CD4-positive, alpha-beta T cell (primary cell): ENCODE results near the gene EFCAB8. TPM values are rescaled to one million over a fixed set of nuclear protein-coding genes. Genes with fewer than 3 reads are reported as not detected.

ENCODE experiments used
- ATAC-seq: fragments of 200-7000 bp; cut with Tn5 transposase; one replicate; pipeline ENCODE4 v1.10.0; 2022; ENCODE audit warnings: mild to moderate bottlenecking; ENCODE audit not compliant: poor library complexity
- CTCF ChIA-PET: fragments of 350-600 bp; sonication (Branson Sonifier 250); formaldehyde crosslinking; loops from one replicate; lab custom pipeline; 2021; ENCODE audit warnings: antibody characterized with exemption, inconsistent platforms; lab: Charles Lee
- POLR2A ChIA-PET: fragments of 350-600 bp; sonication (Branson Sonifier 250); formaldehyde crosslinking; loops from one replicate; lab custom pipeline; 2021; ENCODE audit warnings: antibody characterized with exemption, inconsistent platforms; lab: Charles Lee
- DNase-seq, 14 experiments: peaks; one replicate each; pipeline ENCODE4 v3.0.0-alpha.2; 2013 to 2020; ENCODE audit warnings: mixed read lengths in 2 of 14
- H3K27ac ChIP-seq, 2 donors: one replicate each; pipeline versions ENCODE4 v1.5.1 to v1.7.0; 2013; ENCODE audit warnings: low read length in 2 of 2, low read depth in 1 of 2, mild to moderate bottlenecking in 1 of 2
- H3K27me3 ChIP-seq, 2 experiments: 1 replicate in 1 of 2; 2 replicates in 1 of 2; pipeline versions ENCODE4 v1.6.1 to v1.7.0; 2013; ENCODE audit warnings: low read length in 2 of 2, control low read depth in 1 of 2, mild to moderate bottlenecking in 1 of 2, moderate library complexity in 1 of 2; ENCODE audit not compliant: insufficient read depth in 2 of 2, control insufficient read depth in 1 of 2
- H3K36me3 ChIP-seq: one replicate; pipeline ENCODE4 v1.6.1; 2013; ENCODE audit warnings: low read length, control low read depth; ENCODE audit not compliant: insufficient read depth
- H3K4me1 ChIP-seq: one replicate; pipeline ENCODE4 v1.6.1; 2013; ENCODE audit warnings: low read length, control low read depth; ENCODE audit not compliant: insufficient read depth
- H3K4me3 ChIP-seq: one replicate; pipeline ENCODE4 v1.5.1; 2013; ENCODE audit warnings: mild to moderate bottlenecking, low read length, moderate library complexity
- H3K9me3 ChIP-seq, 2 experiments: 1 replicate in 1 of 2; 2 replicates in 1 of 2; pipeline versions ENCODE4 v1.6.1 to v1.7.0; 2013; ENCODE audit warnings: low read length in 2 of 2, mild to moderate bottlenecking in 2 of 2, control low read depth in 1 of 2, moderate library complexity in 1 of 2; ENCODE audit not compliant: control insufficient read depth in 1 of 2, insufficient read depth in 1 of 2
- H3K27ac Mint-ChIP-seq: one replicate; pipeline ENCODE4 v1.8.0; 2020; ENCODE audit warnings: mixed read lengths
- H3K27me3 Mint-ChIP-seq: one replicate; pipeline ENCODE4 v1.8.0; 2021; ENCODE audit warnings: mixed read lengths
- H3K36me3 Mint-ChIP-seq: one replicate; pipeline ENCODE4 v1.8.0; 2021; ENCODE audit warnings: low read depth, mixed read lengths
- H3K4me1 Mint-ChIP-seq: one replicate; pipeline ENCODE4 v1.8.0; 2021; ENCODE audit warnings: low read depth, mixed read lengths
- H3K4me3 Mint-ChIP-seq: one replicate; pipeline ENCODE4 v1.8.0; 2020; ENCODE audit warnings: mild to moderate bottlenecking, mixed read lengths
- H3K9me3 Mint-ChIP-seq: one replicate; pipeline ENCODE4 v1.8.0; 2020; ENCODE audit warnings: mixed read lengths
- CTCF ChIP-seq: fragments of 200-600 bp; IDR thresholded peaks from one replicate; pipeline ENCODE4 v1.8.0; 2022; ENCODE audit warnings: antibody characterized with exemption, mild to moderate bottlenecking
- intact Hi-C, 2 experiments: fragments of 100-400 bp; cut with DNase I in 1 of 2; cut with micrococcal nuclease in 1 of 2; formaldehyde crosslinking; loops; one replicate each; pipeline versions ENCODE4 v1.15.1 to v1.9.0; 2023 to 2025; cut with DNase I, micrococcal nuclease
- total RNA-seq, 174 experiments: library from RNA in 2 of 174; stranded (reverse) in 2 of 174; gene quantifications; one replicate each; pipeline ENCODE4 v1.2.3 and lab custom pipeline; 2021 to 2026

The EFCAB8 gene
- total RNA-seq, 2 experiments from 2014 or later = 0.81 to 2.5 TPM

DNA sequence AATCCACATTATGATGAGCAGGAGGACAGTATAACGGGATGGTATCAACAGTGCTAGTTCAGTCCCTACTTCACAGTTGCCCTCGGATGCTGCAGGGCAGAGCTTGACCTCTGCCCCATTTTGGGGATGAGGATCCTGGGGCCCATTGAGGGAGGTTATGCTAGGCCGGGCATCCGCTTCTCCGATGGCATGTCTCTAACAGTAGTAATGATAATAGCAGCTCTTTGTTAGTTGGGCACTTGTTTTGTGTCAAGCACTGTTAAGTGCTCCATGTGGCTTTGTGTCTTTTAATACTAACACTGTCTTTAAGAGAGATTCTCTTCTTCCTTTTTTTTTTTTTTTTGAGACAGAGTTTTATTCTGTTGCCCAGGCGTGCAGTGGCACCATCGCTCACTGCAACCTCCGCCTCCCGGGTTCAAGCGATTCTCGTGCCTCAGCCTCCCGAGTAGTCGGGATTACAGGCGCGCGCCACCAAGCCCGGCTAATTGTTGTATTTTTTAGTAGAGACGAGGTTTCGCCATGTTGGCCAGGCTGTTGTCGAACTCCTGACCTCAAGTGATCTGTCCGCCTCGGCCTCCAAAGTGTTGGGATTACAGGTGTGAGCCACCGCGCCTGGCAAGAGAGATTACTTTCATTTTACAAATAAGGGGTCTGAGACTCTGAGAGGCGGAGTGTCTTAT, 37.9 kb upstream of the EFCAB8 start:
- H3K36me3 Mint-ChIP-seq = peaks cover 25% of the 10 kb centered on the region
- ATAC-seq (no peak), DNase-seq (peak in 2 of 14 experiments; percentile 22 to 32)
- H3K4me3 Mint-ChIP-seq = peak overlapping the region; percentile 99
- H3K4me1 ChIP-seq = peaks cover 50% of the 10 kb centered on the region
- peak overlapping the region; percentile 98 for H3K27ac Mint-ChIP-seq
- intact Hi-C loops = loop anchor here in 1 of 2 experiments (5.0 to 10.0 kb wide), 2 partner anchors 464 to 616 kb away; partner anchors contain the start of genes ASXL1, PLAGL2 and POFUT1
- H3K9me3 ChIP-seq = no peaks in the 10 kb centered on the region
- H3K9me3 Mint-ChIP-seq = no peaks in the 10 kb centered on the region
- peaks cover 48% of the 10 kb centered on the region for H3K4me1 Mint-ChIP-seq
- peak overlapping the region; percentile 77 to 91 for H3K27ac ChIP-seq
- ChIA-PET CTCF (interaction anchor here (0.8 to 0.9 kb wide), 2 partner anchors 31 to 1097 kb away, joined by 3 to 8 read pairs; no protein-coding TSS in a partner anchor), POLR2A (interaction anchor here (0.9 to 1.8 kb wide), 11 partner anchors 9 to 151 kb away, joined by 3 to 9 read pairs (median 4); no protein-coding TSS in a partner anchor)
- H3K27me3 Mint-ChIP-seq = no peaks in the 10 kb centered on the region
- no peak for TF ChIP-seq CTCF
- no peaks in the 10 kb centered on the region for H3K27me3 ChIP-seq
- peaks cover 5% of the 10 kb centered on the region for H3K36me3 ChIP-seq
- peak overlapping the region; percentile 75 for H3K4me3 ChIP-seq

GRCh38 chr20:32822225-32822624, 36.5 kb upstream of the EFCAB8 start:
- no peak for ATAC-seq
- no peaks in the 10 kb centered on the region for H3K27me3 Mint-ChIP-seq
- no peaks in the 10 kb centered on the region for H3K9me3 ChIP-seq
- H3K4me1 ChIP-seq = peaks cover 50% of the 10 kb centered on the region
- CTCF ChIA-PET = interaction anchor here (0.8 kb wide), 1 partner anchor 451 kb away, joined by 3 read pairs; no protein-coding TSS in a partner anchor
- H3K4me3 Mint-ChIP-seq = peak overlapping the region; percentile 99
- H3K27ac Mint-ChIP-seq = peak overlapping the region; percentile 98
- intact Hi-C loops = loop anchor here in 1 of 2 experiments (5.0 to 10.0 kb wide), 2 partner anchors 465 to 617 kb away; partner anchors contain the start of genes ASXL1, PLAGL2 and POFUT1
- POLR2A ChIA-PET = no interaction called here
- H3K9me3 Mint-ChIP-seq = no peaks in the 10 kb centered on the region
- H3K27ac ChIP-seq = peak overlapping the region in 1 of 2 donors; percentile 11
- peaks cover 52% of the 10 kb centered on the region for H3K4me1 Mint-ChIP-seq
- no peak overlapping the region for H3K4me3 ChIP-seq
- peaks cover 16% of the 10 kb centered on the region for H3K36me3 ChIP-seq
- H3K27me3 ChIP-seq = no peaks in the 10 kb centered on the region
- no peak for DNase-seq
- TF ChIP-seq CTCF = no peak
- H3K36me3 Mint-ChIP-seq = peaks cover 36% of the 10 kb centered on the region

- Histone ChIP-seq H3K27ac (no peak overlapping the region), H3K9me3 (no peaks in the 10 kb centered on the region), H3K36me3 (peaks cover 23% of the 10 kb centered on the region), H3K4me1 (peaks cover 50% of the 10 kb centered on the region), H3K27me3 (no peaks in the 10 kb centered on the region), H3K4me3 (no peak overlapping the region)
- H3K36me3 Mint-ChIP-seq = peaks cover 44% of the 10 kb centered on the region
- no peak for TF ChIP-seq CTCF
- H3K9me3 Mint-ChIP-seq = no peaks in the 10 kb centered on the region
- H3K4me1 Mint-ChIP-seq = peaks cover 61% of the 10 kb centered on the region
- peak overlapping the region; percentile 98 for H3K27ac Mint-ChIP-seq
- ChIA-PET CTCF (interaction anchor here (1.5 kb wide), 1 partner anchor 26 kb away, joined by 4 read pairs; no protein-coding TSS in a partner anchor), POLR2A (no interaction called here)
- ATAC-seq (no peak), DNase-seq (peak in 3 of 14 experiments; percentile 28 to 51 (median 36))
- intact Hi-C loops = loop anchor here in 1 of 2 experiments (5.0 to 10.0 kb wide), 2 partner anchors 466 to 618 kb away; partner anchors contain the start of genes ASXL1, PLAGL2 and POFUT1
- no peaks in the 10 kb centered on the region for H3K27me3 Mint-ChIP-seq
- peak overlapping the region; percentile 99 for H3K4me3 Mint-ChIP-seq
Observed at GRCh38 chr20:32823078-32823477, 35.6 kb upstream of the EFCAB8 start.
